GM19452 (cell line): Measurements from ENCODE around the gene PRMT1.

Experiments
- ATAC-seq: cut with Tn5 transposase; IDR thresholded peaks from one replicate; pipeline ENCODE4 v1.9.1; 2021; ENCODE audit not compliant: unreplicated experiment

The PRMT1 gene

DNA sequence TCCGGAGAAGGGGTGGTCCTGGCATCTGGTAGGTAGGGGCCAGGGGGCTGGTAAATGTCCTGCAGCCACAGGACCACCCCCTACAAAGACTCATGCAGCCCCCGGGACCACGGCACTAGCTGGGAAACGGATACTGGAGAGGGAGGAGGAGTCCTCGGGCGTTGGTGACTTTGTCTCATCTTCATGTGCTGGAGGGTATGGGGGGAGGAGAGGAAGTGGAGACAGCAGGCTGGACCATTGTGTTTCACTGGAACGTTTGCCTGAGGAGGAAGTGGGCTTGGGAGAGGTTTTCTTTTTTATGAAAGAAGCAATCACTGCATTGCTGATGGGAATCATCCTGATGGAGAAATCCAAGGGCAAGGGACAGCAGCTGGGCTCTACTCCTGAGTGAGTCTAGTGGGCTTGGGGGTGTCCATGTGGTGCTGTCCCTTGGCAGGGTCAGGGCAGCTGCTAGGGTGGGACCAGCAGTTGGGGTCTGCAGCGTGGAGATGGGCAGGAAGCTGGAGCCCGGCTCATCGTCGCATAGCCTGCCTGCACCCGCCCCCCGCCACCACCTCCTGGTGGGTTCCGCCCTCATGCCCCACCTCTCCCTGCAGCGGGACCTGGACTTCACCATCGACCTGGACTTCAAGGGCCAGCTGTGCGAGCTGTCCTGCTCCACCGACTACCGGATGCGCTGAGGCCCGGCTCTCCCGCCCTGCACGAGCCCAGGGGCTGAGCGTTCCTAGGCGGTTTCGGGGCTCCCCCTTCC, 10.7 kb downstream of the PRMT1 start:
- no peak for ATAC-seq

DNA sequence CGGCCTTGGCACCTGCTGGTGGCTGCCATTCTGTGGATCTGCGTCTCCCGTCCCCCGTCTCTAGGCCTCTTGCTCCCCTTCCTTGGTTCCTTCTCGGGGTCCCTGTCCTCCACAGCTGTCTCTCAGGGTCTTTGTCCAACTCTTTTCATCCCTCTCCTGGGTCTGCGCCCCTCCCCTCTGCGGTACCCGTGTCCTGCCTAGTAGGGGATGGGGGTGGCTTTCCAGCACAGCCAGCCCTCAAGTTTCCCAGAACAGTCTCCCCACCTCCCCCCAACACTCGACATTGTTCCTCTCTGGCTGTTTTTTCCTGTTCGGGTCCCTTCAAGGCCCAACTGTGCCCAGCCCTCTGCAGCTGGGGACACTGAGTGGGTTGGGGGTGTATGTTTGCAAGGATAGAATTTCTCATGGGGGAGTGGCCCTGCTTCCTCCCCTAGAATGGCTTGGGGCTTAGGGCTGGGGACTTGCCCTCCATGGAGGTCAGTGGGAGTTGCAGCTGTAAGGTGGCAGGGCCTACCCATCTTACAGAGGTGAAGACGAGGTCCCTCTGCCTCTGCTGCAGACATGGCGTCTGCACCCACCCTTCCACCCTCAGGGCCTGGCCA, 11.6 kb downstream of the PRMT1 start:
- no peak for ATAC-seq

DNA sequence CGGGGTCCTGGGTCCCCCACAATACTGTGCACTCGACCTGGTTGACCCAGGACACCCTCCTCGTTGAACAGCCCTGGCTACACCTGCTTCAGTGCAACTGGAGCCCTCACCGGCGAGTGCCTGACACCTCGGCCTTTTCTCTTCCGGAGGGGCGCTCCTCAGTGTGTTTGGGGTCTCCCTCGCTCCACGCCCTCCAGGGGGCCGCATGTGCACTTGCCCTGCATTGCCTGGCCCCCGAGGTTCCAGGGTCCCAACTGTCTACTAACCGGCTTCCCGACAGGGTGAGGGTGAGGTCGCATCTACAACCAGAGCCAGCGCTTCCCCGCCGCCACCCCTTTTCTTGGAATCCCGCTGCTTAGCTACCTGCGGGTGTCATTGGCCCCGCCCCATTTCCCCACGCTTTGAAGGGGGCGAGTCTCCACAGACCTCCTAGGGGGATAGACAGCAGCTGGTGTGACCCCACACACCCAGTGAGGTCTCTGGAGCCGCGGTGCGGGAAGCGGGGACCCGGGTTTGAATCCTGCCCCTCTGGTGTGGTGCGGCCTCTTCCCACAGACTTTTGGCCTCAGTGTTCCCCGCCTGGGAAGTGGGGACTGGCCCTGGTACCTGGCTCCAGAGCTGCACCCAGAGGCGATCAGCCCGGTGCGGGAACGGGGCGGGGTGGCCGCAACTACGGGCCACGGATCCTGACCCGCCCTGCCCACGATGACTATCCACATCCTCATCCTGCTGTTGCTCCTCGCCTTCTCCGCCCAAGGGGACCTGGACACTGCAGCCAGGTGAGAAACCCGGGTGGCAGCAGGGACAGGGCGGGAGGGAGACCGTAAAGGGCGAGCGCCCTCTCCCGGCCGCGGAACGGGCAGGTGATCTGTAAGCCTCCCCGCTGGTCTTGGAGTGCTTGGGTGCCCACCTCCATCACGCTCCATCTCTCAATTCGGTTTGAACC, 12.3 kb downstream of the PRMT1 start, which contains the start of gene ADM5:
ADM5 (plus strand) TSS at position 462 of the 946 bp plus-strand sequence; CDS start at position 706, 244 bp downstream.
- no peak for ATAC-seq

DNA sequence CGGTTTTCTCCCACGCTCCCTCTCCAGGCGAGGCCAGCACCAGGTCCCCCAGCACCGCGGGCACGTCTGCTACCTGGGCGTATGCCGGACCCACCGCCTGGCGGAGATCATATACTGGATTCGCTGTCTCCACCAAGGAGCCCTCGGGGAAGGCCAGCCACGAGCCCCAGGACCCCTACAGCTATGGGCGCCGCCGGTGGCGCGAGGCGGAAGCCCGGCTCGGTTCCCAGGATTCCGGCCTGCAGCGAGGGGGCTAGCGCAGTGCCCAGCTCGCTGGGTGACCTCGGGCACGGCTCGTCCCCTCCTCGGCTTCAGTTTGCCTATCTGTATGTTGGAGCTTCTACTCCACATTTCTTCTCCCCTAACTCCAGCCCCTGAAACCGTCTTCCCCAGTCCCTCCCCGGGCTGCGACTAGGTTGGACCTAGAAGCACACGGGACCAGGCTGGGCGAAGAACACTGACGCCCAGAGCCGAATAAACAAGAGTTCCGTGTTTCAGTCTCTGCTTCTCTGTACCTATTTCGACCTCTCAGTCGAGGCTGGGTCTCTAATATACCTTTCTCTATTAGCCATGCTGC, 13.1 kb downstream of the PRMT1 start:
- no peak for ATAC-seq

DNA sequence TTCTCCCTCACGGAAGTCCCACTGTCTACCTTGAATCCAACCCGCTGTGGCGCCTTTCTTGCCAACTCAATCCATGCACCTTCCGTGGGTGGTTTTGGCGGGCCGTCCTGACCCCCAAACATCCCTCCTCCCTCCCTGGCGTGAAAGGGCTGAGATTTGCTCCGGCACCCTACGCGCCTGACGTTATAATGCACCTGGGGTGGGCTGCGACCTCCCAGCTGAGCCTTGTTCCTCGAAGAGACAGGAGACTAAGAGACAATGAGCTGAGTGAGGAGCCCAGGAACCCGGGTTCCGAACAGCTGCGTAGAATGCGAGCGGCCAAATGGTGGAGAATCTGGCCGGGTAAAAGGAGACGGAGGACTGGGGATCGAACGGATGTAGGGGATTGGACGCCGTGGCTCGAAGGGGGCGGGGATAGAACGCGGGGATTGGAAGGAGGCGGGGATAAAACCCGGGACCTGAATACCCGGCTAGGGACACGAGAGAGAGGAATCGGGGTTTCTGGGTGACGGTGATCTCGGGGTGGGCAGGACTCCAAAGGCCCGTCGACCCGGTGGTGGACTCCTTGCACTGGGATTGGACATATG, 13.7 kb downstream of the PRMT1 start, which contains the start of gene CPT1C:
CPT1C (plus strand) TSS at position 461 of the 587 bp plus-strand sequence. CDS start 1,137 bp downstream, outside the sequence.
- ATAC-seq: no peak

DNA sequence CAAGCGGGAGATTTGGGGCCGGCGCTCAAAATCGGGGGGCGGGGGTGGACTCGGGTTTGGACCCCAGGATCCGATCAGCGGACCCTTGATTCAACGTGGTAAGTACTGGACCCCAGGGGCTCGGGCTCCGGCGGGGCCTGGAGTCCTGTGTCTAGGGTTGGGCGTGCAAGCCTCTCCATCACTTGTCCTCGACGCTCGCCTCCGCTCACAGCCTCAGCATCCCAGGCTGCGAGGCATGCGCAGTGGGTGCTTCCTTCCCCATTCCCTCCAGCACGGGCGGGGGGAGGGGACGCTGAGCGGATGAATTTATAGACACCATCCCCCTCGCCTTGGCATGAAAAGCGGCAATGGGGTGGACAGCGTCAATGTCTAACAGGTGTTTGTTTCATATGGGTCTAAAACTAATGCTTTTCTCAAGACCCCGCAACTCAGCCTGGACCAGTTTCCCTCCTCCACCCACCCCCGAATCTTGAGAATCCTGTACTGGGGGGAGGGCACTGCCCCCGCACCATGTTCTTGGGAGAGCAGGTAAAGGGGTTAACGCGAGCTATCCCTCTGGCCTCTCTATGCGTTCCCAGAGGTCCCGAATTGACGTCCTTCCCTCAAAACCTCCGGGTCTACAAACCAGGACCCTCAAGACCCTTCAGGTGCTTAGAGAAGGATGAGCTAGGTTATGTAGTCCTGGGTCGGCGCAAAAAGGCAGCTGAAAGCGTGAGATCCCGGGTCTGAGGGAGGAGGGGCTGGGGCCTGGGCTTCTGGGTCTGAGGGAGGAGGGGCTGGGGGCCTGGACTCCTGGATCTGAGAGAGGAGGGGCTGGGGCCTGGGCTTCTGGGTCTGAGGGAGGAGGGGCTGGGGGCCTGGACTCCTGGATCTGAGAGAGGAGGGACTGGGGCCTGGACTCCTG, 14.4 kb downstream of the PRMT1 start:
- ATAC-seq: no peak

DNA sequence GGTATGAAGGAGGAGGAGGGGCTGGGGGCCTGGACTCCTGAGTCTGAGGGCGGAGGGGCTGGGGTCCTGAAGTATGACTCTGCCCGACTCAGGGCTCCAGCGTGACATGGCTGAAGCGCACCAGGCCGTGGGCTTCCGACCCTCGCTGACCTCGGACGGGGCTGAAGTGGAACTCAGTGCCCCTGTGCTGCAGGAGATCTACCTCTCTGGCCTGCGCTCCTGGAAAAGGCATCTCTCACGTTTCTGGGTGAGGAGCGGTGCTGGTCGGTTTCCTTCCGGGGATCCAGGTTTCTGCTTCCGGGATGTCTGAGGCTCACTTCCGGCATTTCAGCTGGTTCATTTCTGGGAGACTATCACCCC, 15.1 kb downstream of the PRMT1 start:
- no peak for ATAC-seq

DNA sequence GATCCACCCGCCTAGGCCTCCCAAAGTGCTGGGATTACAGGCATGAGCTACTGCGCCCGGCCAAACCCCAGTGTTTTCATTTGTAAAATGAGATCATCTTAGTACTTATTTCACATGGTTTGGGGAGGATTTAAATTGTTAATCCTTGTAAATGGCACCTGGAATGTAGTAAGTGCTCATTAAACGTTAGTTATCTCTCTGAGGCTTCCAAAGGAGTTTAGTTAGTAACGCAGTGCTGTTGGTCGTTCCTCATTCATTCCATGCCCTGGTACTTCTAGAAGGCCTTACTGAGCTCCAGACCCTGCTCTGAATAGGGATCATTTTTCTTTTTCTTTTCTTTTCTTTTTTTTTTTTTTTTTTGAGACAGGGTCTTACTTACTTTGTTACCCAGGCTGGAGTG, 19.0 kb downstream of the PRMT1 start:
- ATAC-seq: no peak

DNA sequence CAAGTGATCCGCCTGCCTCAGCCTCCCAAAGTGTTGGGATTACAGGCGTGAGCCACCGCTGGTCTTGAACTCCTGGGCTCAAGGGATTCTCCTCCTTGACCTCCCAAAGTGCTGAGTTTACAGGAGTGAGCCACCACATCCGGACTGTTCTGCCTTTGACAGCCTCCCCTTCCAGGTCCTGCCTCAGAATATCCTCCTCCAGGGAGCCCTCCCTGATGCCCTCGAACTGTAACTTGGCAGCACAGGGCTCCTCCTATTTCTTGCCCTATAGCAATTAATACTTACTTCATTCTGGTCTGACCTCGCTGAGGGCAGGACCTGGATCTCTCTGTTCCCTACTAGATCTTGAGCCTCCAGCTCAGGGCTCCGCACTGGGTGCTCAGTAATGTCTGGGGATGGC, 19.8 kb downstream of the PRMT1 start:
- no peak for ATAC-seq

DNA sequence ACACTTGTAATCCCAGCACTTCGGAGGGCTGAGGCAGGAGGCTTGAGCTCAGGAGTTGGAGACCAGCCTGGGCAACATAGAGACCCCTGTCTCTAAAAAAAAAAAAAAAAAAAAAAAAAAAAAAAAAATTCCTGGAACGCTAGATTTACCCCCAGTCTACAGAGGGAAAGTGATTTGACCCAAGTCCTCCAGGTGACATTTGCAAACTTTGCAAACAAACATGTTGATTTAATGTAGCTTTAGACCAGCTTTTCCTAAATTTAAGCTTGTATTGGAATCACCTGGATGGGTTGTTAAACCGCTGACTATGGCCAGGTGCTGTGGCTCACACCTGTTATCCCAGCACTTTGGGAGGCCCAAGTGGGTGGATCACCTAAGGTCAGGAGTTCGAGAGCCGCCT, 22.3 kb downstream of the PRMT1 start:
- no peak for ATAC-seq

DNA sequence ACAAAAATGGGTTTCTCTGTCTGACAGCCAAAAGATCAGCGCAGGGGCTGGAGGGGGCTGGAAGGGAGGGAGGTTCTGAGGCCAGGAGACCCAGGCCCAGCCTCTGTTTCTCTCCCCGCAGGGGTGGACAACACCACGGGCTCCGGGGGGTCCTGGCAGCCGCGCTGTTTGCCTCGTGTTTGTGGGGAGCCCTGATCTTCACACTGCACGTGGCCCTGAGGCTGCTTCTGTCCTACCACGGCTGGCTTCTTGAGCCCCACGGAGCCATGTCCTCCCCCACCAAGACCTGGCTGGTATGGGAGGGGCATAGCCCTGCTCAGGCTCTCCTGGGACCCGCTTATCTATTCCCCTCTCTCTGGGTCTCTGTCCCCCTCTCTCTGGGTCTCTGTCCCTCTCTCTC, 23.5 kb downstream of the PRMT1 start:
- no peak for ATAC-seq

DNA sequence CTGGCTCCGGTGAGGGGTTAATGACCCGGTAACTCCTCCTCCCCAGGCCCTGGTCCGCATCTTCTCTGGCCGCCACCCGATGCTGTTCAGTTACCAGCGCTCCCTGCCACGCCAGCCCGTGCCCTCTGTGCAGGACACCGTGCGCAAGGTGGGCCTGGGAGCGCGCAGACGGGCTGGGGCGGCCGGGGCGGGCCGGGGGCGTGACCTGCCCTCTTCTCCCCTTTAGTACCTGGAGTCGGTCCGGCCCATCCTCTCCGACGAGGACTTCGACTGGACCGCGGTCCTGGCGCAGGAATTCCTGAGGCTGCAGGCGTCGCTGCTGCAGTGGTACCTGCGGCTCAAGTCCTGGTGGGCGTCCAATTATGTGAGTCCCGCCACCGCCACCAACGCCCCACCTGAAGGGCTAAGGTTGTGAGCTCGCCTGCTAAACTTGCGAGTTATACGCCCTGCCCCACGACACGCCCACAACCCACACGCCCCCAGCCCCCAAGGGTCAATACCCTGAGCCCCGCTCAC, 24.3 kb downstream of the PRMT1 start:
- ATAC-seq: no peak

DNA sequence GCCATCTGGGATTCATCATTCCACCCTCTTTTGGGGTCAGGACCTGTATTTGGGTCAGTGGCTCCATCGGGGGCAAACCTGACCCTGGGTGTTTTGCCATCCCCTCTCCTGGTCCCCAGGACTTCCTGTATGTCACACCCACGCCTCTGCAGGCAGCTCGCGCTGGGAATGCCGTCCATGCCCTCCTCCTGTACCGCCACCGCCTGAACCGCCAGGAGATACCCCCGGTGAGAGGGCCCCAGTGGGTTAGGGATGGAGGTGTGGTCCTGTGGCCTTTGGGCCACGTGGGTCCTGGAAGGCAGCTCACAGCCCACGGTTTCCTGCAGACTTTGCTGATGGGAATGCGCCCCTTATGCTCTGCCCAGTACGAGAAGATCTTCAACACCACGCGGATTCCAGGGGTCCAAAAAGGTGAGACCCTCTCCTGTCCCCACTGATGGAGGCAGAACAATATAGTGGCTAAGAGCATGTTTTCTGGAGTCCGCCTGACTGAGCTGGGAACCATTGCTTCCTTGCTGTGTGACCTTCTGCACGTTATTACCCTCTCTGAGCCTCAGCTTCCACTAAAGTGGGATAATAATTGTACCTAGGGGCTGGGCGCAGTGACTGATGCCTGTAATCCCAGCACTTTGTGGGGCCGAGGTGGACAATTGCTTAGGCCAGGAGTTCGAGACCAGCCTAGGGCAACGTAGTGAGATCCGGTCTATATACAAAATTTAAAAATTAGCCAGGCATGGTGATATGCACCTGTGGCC, 28.0 kb downstream of the PRMT1 start:
- ATAC-seq: no peak

DNA sequence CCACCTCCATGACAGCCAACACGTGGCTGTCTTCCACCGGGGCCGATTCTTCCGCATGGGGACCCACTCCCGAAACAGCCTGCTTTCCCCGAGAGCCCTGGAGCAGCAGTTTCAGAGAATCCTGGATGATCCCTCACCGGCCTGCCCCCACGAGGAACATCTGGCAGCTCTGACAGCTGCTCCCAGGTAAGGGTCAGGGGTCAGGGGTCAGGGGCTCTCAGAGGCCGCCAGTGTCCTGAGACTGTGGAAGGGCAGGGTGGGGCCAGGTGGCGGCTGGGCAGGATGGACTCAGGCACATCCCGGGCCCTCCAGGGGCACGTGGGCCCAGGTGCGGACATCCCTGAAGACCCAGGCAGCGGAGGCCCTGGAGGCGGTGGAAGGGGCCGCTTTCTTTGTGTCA, 28.8 kb downstream of the PRMT1 start:
- no peak for ATAC-seq

DNA sequence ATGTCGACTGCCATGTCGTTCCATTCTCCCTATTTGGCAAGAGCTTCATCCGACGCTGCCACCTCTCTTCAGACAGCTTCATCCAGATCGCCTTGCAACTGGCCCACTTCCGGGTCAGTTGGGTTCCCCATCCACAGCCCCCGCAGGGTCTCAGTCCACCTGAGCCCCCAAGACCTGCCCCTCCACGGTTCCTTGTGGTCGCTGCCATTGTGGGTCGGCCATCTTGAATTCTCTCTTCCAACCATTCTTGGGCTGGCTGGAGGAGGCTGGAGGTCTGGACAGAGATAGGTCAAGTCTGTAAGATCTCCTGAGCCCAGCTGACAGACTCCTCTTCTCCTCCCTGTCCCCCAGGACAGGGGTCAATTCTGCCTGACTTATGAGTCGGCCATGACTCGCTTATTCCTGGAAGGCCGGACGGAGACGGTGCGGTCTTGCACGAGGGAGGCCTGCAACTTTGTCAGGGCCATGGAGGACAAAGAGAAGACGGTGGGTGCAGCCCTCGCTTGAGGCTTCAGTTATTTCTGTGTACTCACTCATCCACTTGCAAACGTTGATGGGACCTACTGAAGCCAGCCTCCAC, 33.4 kb downstream of the PRMT1 start:
- no peak for ATAC-seq

DNA sequence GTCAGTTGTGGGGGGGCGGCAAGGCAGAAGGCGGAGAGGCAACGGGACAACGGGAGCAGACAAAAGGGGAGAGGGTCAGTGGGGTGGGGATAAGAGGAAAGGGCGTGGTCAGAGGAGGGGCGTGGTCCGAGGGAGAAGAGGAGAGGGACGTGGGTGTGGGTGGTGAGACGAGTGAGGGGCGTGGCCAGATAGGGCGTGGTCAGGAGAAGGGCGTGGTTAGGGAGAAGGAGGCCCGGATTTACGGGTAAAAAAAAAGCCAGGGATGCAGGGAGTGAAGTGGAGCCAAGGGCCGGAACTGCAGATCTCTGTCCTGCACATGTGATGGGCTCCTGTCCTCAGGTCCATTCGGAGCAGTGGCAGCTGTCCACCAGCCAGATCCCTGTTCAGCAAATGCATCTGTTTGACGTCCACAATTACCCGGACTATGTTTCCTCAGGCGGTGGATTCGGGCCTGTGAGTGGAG, 35.4 kb downstream of the PRMT1 start:
- no peak for ATAC-seq

DNA sequence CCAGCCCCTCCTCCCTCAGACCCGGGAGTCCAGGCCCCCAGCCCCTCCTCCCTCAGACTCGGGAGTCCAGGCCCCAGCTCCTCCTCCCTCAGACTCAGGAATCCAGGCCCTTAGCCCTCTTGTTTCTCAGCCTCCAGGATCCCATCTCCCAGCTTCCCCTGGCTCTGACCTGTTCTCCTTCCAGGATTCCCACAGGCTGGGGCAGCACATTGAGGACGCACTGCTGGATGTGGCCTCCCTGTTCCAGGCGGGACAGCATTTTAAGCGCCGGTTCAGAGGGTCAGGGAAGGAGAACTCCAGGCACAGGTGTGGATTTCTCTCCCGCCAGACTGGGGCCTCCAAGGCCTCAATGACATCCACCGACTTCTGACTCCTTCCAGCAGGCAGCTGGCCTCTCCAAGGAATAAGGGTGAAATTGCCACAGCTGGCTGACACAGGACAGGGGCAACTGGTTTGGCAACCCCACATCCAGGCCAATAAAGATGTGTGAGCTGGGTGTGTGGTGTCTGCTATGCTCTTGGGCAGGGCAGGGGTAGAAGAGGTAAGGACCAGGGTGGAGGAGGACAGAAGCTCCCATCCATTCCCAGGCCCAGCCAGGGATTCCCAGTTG, 36.3 kb downstream of the PRMT1 start:
- no peak for ATAC-seq

DNA sequence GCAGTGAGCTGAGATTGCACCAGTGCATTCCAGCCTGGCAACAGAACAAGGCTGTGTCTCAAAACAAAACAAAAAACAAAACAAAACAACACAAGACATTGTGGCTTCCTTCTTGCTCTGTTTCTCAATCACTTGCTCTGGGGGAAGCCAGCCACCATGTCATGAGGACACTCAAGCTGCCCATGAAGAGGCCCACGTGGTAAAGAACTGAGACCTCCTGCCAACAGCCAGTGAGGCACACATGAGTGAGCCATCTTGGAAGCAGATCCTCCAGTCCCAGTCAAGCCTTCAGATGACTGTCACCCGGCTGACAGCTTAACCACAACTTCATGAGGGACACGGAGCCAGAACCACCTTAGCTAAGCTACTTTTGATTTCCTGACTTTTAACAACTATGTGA, 39.1 kb downstream of the PRMT1 start:
- no peak for ATAC-seq
